Tibial nerve (tissue), 4 donors: Measurements from ENCODE around the gene TRAK1.

ENCODE experiments used
- CTCF ChIP-seq, 5 experiments: fragments of 200-600 bp in 3 of 5; fragments of 450-650 bp in 2 of 5; sonication (generic) in 3 of 5; IDR thresholded peaks; one replicate each; pipeline ENCODE4 v1.5.1; 2016 to 2019; ENCODE audit warnings: antibody characterized with exemption in 5 of 5, mild to moderate bottlenecking in 3 of 5, moderate library complexity in 2 of 5
- EP300 ChIP-seq, 2 donors: sonication (generic); formaldehyde crosslinking; IDR thresholded peaks; one replicate each; pipeline ENCODE4 v1.6.1; 2017; ENCODE audit warnings: antibody characterized with exemption in 2 of 2, mild to moderate bottlenecking in 1 of 2
- POLR2A ChIP-seq, 2 donors: fragments of 450-650 bp; IDR thresholded peaks; one replicate each; pipeline ENCODE4 v1.6.1; 2017; ENCODE audit warnings: antibody characterized with exemption in 2 of 2, mild to moderate bottlenecking in 2 of 2, moderate library complexity in 2 of 2

DNA sequence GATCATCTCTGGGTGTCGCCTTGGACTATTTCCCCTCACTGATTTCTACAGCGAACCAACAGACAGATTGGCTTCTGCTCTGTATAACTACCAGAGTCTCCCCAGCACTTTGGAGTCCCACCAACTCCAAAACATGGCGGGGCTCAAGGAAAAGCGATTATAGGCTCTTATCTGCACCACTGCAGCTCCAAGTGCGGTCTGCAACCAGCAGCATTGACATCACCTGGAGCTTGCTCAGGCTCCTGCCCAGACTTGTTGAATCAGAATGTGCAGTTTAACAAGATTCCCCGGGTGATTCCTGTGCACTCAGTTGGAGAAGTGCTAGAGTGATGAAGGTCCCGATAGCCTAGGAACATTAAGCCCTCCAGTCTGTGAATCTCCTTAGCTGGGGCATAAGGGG is 165.8 kb downstream of the TRAK1 start:
- TF ChIP-seq POLR2A (IDR thresholded peaks at IDR 0.05) (no peak), CTCF (IDR thresholded peaks at IDR 0.05) (no peak), EP300 (IDR thresholded peaks at IDR 0.05) (no peak)
